PC-3 (cell line): ENCODE data around the gene AFAP1L2. TPM values are rescaled to one million over a fixed set of nuclear protein-coding genes. Genes with fewer than 3 reads are reported as not detected.
"Not testable (repeated sequence)": the region's sequence is repeated elsewhere in the genome, so short reads cannot be mapped to it uniquely, and the experiment has no call there.

ENCODE experiments used
- ATAC-seq: fragments of 200-7000 bp; cut with Tn5 transposase; 2 replicates; pipeline ENCODE4 v1.9.1; 2020; ENCODE audit warnings: mild to moderate bottlenecking, moderate library complexity
- BruUV-seq: library from RNA; stranded (reverse); fragments of 400-500 nt; replicated peaks from 2 replicates; lab custom pipeline; 2021; lab: Mats Ljungman, UMichigan
- CTCF ChIA-PET: fragments of 300-600 bp; sonication (Branson Sonifier 250); formaldehyde crosslinking; loops from one replicate; lab custom pipeline; 2022; ENCODE audit warnings: antibody characterized with exemption; lab: Charles Lee
- POLR2A ChIA-PET: fragments of 300-600 bp; sonication (Branson Sonifier 250); formaldehyde crosslinking; loops from one replicate; lab custom pipeline; 2022; ENCODE audit warnings: antibody characterized with exemption; ENCODE audit not compliant: unreplicated experiment; lab: Charles Lee
- DNase-seq: peaks from one replicate; pipeline ENCODE4 v3.0.0-alpha.2; 2015
- H2AFZ ChIP-seq: fragments of 300-600 bp; sonication (generic); 2 replicates; pipeline ENCODE4 v1.6.0; 2016; ENCODE audit warnings: antibody characterized with exemption, low read length
- H3F3A ChIP-seq: fragments of 300-600 bp; sonication (generic); one replicate; pipeline ENCODE4 v1.6.0; 2017; ENCODE audit warnings: antibody characterized with exemption, low read length, control low read depth, mild to moderate bottlenecking; ENCODE audit not compliant: unreplicated experiment
- H3K27ac ChIP-seq: fragments of 300-600 bp; sonication (generic); 2 replicates; pipeline ENCODE4 v1.5.1; 2016; ENCODE audit warnings: mild to moderate bottlenecking, low read length
- H3K27me3 ChIP-seq: fragments of 300-600 bp; sonication (generic); 2 replicates; pipeline ENCODE4 v1.6.1; 2016; ENCODE audit warnings: low read length, mixed read lengths
- H3K36me3 ChIP-seq: fragments of 300-600 bp; sonication (generic); 2 replicates; pipeline ENCODE4 v1.6.1; 2016; ENCODE audit warnings: low read depth, mixed run types, low read length, mixed read lengths
- H3K4me1 ChIP-seq: fragments of 300-600 bp; sonication (generic); 2 replicates; pipeline ENCODE4 v1.5.1; 2016; ENCODE audit warnings: low read length; ENCODE audit not compliant: insufficient read depth
- H3K4me2 ChIP-seq: fragments of 300-600 bp; sonication (generic); 2 replicates; pipeline ENCODE4 v1.6.0; 2016; ENCODE audit warnings: low read length
- H3K4me3 ChIP-seq: fragments of 300-600 bp; sonication (generic); 2 replicates; pipeline ENCODE4 v1.5.1; 2016; ENCODE audit warnings: mild to moderate bottlenecking, low read length, mixed read lengths
- H3K79me2 ChIP-seq: fragments of 300-600 bp; sonication (generic); 2 replicates; pipeline ENCODE4 v1.6.1; 2017; ENCODE audit warnings: low read length, mixed read lengths
- H3K9ac ChIP-seq: fragments of 300-600 bp; sonication (generic); 2 replicates; pipeline ENCODE4 v1.6.0; 2016; ENCODE audit warnings: mild to moderate bottlenecking, low read length
- H3K9me2 ChIP-seq: fragments of 300-600 bp; sonication (generic); replicated peaks from 2 replicates; pipeline ENCODE4 v1.6.1; 2016; ENCODE audit warnings: mixed run types, low read length, mixed read lengths
- H3K9me3 ChIP-seq: fragments of 300-600 bp; sonication (generic); 2 replicates; pipeline ENCODE4 v1.6.1; 2016; ENCODE audit warnings: low read length, mixed read lengths
- H4K20me1 ChIP-seq: fragments of 300-600 bp; sonication (generic); 2 replicates; pipeline ENCODE4 v1.6.1; 2016; ENCODE audit warnings: low read length, mixed read lengths
- EZH2 ChIP-seq: fragments of 300-600 bp; sonication (generic); IDR thresholded peaks from one replicate; pipeline ENCODE4 v1.6.1; 2017; ENCODE audit warnings: antibody characterized with exemption, mild to moderate bottlenecking, low read length; ENCODE audit not compliant: unreplicated experiment
- EZH2phosphoT487 ChIP-seq: fragments of 300-600 bp; sonication (generic); IDR thresholded peaks from 2 replicates; pipeline ENCODE4 v1.6.1; 2018; ENCODE audit warnings: mild to moderate bottlenecking, antibody characterized with exemption, low read length, borderline replicate concordance
- intact Hi-C: fragments of 100-400 bp; cut with micrococcal nuclease; formaldehyde crosslinking; loops from 2 replicates; pipeline ENCODE4 v1.9.0; 2023
- total RNA-seq: library from RNA; depleted of rRNA; stranded (reverse); fragments of >200 nt; gene quantifications from 2 replicates; pipeline ENCODE4 v1.2.3, GENCODE V29; 2014
- TF ChIP-seq, protein P1 (sequence below): fragments of 300-600 bp; sonication (generic); conservative IDR thresholded peaks from 2 replicates; pipeline ENCODE4 v1.5.1; 2017; ENCODE audit warnings: antibody characterized with exemption, low read depth, mild to moderate bottlenecking, low read length

AFAP1L2 gene
- total RNA-seq, 1 experiment from 2014 or later = 0.77 TPM

DNA sequence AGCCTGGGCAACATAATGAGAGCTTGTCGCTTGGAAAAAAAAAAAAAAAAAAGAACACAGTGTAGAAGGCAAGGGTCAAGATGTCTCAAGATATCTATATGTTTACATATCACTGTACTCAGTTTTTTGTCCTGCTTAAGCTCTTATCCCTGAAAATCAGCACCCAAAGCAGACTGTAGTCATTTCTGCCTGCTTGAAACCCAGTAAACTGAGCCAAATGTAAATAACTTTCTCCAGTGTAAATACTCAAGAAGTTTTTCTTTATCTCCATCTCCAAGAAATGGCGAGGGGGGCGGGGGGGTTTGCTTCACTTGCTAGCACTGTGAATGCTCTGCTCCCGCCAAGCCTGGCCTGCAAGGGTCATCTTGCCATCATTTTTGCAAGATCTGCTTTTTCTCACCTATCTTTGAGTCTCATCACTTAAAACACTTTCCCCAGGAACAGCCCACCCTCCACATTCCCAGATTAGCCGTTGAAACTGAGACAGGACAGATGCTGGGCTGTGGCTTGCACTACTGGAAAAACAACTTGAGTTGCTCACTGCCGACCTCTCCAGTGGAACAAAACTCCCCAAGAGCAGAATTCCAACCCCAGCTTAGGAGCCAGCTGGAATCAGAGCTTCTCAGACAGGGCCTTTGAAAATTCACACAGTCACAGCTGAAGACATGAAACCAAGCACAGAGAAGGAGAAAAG is 54.6 kb downstream of the AFAP1L2 start:
- H3K4me3 ChIP-seq = no peak overlapping the region
- H3K36me3 ChIP-seq = no peaks in the 10 kb centered on the region
- BruUV-seq = no TSS peak
- TF ChIP-seq EZH2phosphoT487 = no peak
- TF ChIP-seq EZH2 = no peak
- TF ChIP-seq, protein P1, sequence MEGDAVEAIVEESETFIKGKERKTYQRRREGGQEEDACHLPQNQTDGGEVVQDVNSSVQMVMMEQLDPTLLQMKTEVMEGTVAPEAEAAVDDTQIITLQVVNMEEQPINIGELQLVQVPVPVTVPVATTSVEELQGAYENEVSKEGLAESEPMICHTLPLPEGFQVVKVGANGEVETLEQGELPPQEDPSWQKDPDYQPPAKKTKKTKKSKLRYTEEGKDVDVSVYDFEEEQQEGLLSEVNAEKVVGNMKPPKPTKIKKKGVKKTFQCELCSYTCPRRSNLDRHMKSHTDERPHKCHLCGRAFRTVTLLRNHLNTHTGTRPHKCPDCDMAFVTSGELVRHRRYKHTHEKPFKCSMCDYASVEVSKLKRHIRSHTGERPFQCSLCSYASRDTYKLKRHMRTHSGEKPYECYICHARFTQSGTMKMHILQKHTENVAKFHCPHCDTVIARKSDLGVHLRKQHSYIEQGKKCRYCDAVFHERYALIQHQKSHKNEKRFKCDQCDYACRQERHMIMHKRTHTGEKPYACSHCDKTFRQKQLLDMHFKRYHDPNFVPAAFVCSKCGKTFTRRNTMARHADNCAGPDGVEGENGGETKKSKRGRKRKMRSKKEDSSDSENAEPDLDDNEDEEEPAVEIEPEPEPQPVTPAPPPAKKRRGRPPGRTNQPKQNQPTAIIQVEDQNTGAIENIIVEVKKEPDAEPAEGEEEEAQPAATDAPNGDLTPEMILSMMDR = no peak
- no peaks in the 10 kb centered on the region for H4K20me1 ChIP-seq
- no peak for DNase-seq
- H3K9ac ChIP-seq = no peak overlapping the region
- H3K4me2 ChIP-seq = no peak overlapping the region
- ChIA-PET CTCF (interaction anchor here (0.5 kb wide), 1 partner anchor 39 kb away, joined by 5 read pairs; no protein-coding TSS in a partner anchor), POLR2A (no interaction called here)
- H3K4me1 ChIP-seq = no peaks in the 10 kb centered on the region; the same call in 1 of the 2 replicates
- no peak overlapping the region for H3K27ac ChIP-seq
- ATAC-seq = no peak
- H3K27me3 ChIP-seq = no peaks in the 10 kb centered on the region
- intact Hi-C loops = no loop called here
- no peaks in the 10 kb centered on the region for H3F3A ChIP-seq
- no peaks in the 10 kb centered on the region for H3K9me2 ChIP-seq
- H2AFZ ChIP-seq = no peak overlapping the region
- H3K9me3 ChIP-seq = no peaks in the 10 kb centered on the region
- no peaks in the 10 kb centered on the region for H3K79me2 ChIP-seq

DNA sequence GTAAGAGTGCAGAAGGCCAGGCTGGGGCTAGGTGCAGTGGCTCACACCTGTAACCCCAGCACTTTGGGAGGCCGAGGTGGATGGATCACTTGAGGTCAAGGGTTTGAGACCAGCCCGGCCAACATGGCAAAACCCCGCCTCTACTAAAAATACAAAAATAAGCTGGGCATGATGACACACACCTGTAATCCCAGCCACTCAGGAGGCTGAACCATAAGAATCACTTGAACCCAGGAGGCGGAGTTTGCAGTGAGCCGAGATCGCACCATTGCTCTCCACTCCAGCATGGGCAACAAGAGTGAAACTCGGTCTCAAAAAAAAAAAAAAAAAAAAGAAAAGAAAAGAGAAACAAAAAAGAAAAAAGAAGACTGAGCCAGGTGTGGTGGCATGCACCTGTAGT is 55.2 kb downstream of the AFAP1L2 start:
- H3K79me2 ChIP-seq, H4K20me1 ChIP-seq, H3K4me1 ChIP-seq, H3K9me2 ChIP-seq, H3K36me3 ChIP-seq, DNase-seq, H3F3A ChIP-seq, ATAC-seq, intact Hi-C loops, H3K9ac ChIP-seq, H3K27me3 ChIP-seq, H3K9me3 ChIP-seq, H3K4me2 ChIP-seq, H3K27ac ChIP-seq, H2AFZ ChIP-seq, BruUV-seq, POLR2A ChIA-PET, H3K4me3 ChIP-seq: not testable (repeated sequence)
- CTCF ChIA-PET = interaction anchor here (0.5 kb wide), 1 partner anchor 40 kb away, joined by 5 read pairs; no protein-coding TSS in a partner anchor

DNA sequence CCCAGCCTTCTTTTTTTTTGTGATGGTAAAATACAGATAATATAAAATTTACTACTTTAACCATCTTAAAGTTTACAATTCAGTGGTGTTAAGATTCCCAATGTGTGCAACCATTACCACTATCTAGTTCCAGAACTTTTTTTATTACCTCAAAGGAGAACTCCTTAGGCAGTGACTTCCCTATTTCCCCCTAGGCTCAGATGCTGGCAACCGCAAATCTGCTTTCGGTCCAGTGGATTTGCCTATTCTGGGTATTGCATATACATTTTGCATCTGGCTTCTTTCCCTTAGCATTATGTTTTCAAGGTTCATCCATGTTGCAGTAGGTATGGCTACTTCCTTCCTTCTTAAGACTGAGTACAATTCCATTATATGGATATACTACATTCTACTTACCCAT is 56.5 kb downstream of the AFAP1L2 start:
- no peak overlapping the region for H3K4me2 ChIP-seq
- POLR2A ChIA-PET = no interaction called here
- H4K20me1 ChIP-seq = no peaks in the 10 kb centered on the region
- no peaks in the 10 kb centered on the region for H3K79me2 ChIP-seq
- CTCF ChIA-PET = no interaction called here
- H3K4me1 ChIP-seq = no peaks in the 10 kb centered on the region; the same call in 1 of the 2 replicates
- no peak overlapping the region for H3K4me3 ChIP-seq
- no TSS peak for BruUV-seq
- DNase-seq = no peak
- H3K9me3 ChIP-seq = no peaks in the 10 kb centered on the region
- H3K36me3 ChIP-seq = no peaks in the 10 kb centered on the region
- TF ChIP-seq EZH2phosphoT487 = no peak
- H2AFZ ChIP-seq = no peak overlapping the region
- no peaks in the 10 kb centered on the region for H3K9me2 ChIP-seq
- ATAC-seq = no peak
- H3K27me3 ChIP-seq = no peaks in the 10 kb centered on the region
- intact Hi-C loops = no loop called here
- H3K27ac ChIP-seq = no peak overlapping the region
- no peak overlapping the region for H3K9ac ChIP-seq
- H3F3A ChIP-seq = no peaks in the 10 kb centered on the region
